ENCODE data around the gene DRD4.

DRD4 gene

GRCh38 chr11:623999-624704 is 12.9 kb upstream of the DRD4 start:
- no peak for DNase-seq

- no peak for DNase-seq
Measured at GRCh38 chr11:624705-625635, 12.1 kb upstream of the DRD4 start, which contains the start of gene CDHR5. CDHR5 (minus strand) TSS chr11:624955; CDS start chr11:624902, 53 bp downstream.

DNA sequence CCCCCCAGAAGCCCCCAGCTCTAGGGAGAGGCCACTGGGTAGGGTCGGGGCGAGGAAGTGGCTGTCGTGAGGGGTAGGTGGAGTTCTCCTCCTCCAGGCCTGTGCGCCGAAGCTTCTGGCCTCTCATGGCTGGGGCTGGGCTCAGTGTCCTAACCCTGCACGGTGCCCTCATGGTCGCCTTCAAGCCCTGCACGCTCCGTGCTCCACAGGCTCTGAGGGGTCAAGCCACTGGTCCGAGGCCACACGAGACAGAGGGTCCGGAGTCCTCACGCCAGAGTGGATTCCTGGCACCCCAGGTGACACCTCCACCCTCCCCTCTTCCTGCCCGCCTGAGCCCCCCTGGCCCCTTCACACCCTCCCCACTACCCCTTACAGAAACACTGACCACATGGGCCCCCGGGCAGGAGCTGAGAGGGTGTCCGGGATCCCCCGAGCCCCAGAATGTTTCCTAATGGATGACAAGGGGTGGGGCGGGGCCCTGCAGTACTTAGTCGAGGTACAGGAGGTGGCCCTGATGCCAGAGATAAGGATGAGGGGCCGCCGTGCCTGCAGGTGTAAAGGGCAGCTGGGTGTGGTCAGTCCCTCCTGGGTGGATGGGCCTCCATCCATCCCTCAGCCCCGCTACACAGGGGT is 11.3 kb upstream of the DRD4 start:
- DNase-seq = no peak

DNA sequence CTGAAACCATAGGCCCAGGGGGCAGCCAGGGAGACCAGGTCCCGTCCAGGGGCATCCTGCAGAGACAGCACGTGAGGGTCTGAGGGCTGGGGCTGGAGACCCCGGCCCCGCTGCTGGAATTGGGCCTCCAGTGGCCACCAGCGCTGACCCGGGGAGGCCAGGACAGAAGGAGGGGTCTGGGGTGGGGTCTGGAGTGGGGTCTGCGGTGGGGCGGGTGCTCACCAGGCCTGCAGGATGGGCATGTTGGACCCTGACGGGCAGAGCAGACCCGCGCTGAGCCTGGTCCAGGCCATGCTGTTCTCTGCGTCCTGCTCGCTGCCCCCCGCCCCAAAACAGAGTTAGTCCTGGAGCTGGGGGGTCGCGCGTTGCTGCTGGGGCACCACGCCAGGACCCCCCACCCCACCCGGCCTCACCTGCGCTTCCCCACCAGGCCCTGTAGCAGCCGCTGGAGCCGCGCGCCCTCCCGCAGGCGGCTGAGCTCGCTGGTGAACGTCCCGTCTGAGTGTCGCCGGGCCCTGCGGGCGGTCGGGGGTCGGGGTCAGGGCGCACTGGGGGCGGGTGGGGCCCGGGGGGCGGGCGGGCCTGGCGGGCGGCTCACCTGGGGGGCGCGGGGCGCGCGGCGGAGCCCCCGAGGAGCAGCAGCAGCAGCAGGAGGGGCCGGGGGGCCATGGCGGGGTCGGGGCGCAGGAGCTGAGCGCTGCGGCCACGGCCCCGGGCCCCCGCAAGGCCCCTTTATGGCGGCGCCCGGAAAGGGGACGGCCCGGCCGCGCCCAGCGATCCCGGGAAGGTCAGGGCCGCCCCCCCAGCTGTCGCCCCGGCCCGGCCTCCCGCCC is 10.4 kb upstream of the DRD4 start, which contains the start of gene SCT:
TSS of gene SCT (minus strand) at position 707 of the 833 bp plus-strand sequence. CDS start at position 669, 38 bp downstream.
- no peak for DNase-seq

DNA sequence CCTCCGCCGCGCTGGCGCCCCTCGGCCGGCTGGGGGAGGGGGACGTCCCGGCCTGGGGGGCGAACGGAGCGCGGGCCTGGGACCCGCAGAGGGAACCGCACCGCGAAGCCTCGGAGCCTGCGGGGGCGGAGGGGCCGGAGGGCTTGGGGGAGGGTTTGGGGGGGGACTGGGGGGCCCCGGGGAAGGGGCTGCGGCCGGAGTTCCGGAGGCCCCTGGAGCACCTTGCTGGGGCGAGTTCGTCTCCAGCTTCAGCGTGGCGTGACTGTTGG is 9.8 kb upstream of the DRD4 start:
- no peak for DNase-seq

GRCh38 chr11:628056-628455 is 9.0 kb upstream of the DRD4 start:
- DNase-seq = no peak

DNA sequence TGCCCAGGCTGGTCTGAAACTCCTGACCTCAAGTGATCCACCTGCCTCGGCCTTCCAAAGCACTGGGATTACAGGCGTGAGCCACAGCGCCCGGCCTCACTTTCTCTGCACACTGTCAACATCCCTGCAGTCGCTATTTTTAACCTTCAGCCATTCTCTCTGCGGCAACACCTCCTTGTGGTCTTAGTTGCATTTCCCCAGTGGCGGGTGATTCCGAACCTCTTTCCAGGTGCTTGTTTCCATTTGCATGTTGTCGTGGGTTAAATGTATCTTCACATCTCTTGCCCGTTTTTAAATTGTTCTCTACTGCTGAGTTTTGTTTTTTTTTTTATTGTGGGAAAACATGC is 7.9 kb upstream of the DRD4 start:
- no peak for DNase-seq

- DNase-seq = no peak
Measured at GRCh38 chr11:630871-631270, 6.2 kb upstream of the DRD4 start.

GRCh38 chr11:635945-636510 is 1.0 kb upstream of the DRD4 start:
- no peak for DNase-seq

DNA sequence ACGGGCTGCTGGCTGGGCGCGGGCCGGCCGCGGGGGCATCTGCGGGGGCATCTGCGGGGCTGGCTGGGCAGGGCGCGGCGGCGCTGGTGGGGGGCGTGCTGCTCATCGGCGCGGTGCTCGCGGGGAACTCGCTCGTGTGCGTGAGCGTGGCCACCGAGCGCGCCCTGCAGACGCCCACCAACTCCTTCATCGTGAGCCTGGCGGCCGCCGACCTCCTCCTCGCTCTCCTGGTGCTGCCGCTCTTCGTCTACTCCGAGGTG is 194 bp downstream of the DRD4 start:
- DNase-seq = no peak

DNA sequence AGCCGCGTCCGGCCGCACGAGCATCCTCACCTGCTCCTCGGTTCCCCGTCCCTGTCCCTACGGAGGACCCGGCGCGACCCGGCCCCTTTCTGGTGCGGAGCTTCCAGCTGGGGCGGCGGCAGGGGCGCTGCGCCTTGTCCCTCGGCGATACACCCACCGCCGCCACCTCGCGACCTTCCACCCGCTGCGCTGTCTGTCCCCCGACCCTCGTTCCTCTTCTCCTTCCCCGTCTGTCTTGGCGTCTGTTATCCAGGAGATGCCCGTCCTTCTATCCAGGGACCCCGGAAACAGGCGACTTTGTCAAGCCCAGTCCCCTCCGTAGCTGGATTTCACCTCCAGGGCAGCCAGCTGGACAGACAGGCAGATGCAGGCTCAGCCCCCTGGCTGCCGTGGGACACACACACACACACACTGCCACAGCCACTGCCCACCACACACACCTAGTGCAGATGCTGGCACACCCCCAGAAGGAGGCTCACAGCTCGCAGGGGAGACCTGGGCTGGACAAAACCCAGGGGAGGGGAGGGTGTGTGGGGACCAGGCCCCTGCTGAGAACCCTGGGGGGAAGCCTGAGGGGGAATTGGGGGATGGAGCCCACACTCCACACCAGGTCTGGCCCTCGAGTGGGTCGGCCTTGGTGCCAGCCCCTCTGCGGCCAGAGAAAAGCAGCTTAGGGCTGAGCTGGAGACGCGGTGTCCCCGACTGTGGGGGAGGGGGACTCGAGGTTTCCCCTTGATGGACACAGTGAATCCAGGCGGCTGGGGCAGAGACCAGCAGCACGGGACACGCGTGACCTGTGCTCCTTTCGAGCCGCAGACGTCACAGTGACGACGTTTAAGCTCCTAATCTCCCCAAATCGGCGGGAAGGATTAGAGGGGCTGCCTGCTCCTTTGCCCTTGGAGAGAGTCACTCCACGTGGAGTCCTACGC is 788 bp downstream of the DRD4 start:
- DNase-seq = no peak

GRCh38 chr11:638631-639331 is 1.7 kb downstream of the DRD4 start:
- no peak for DNase-seq

DNA sequence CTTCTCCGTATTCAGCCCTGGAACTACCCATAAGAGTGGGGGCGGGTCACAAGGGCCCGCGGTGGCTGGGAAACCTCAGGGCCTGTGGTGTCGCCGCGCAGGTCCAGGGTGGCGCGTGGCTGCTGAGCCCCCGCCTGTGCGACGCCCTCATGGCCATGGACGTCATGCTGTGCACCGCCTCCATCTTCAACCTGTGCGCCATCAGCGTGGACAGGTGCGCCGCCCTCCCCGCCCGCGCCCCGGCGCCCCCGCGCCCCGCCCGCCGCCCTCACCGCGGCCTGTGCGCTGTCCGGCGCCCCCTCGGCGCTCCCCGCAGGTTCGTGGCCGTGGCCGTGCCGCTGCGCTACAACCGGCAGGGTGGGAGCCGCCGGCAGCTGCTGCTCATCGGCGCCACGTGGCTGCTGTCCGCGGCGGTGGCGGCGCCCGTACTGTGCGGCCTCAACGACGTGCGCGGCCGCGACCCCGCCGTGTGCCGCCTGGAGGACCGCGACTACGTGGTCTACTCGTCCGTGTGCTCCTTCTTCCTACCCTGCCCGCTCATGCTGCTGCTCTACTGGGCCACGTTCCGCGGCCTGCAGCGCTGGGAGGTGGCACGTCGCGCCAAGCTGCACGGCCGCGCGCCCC is 2.4 kb downstream of the DRD4 start:
- DNase-seq = no peak

- DNase-seq = no peak
Measured at GRCh38 chr11:640021-640706, 3.1 kb downstream of the DRD4 start.

DNA sequence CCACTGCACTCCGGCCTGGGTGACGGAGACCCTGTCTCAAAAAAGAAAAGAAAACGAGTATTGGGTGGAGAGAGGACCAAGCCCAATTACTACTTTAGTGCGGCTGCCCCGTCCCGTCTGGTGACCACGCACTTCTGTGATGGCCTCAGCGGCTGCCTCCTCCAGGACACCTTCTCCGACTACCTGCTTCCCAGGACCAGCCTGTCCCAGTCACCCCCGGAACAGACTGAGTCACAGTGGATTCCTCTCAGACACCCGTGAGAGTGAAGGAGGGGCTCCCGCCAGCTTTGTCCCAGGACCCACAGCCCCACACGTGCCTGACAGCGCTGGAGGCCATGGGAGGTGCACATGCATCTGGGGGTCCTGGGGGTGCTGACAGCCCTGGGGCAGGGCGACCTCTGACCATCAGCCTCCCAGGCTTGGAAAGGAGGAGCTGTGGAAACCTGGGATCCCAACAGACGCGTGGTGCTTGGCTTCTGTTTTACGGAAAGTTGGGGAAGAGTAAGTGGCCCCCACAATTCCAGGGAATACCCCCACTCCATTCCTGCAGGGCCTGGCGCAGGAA is 4.8 kb downstream of the DRD4 start:
- no peak for DNase-seq

- DNase-seq = no peak
Measured at GRCh38 chr11:643366-643765, 6.3 kb downstream of the DRD4 start.

- no peak for DNase-seq
Measured at GRCh38 chr11:643849-644738, 7.0 kb downstream of the DRD4 start.

DNA sequence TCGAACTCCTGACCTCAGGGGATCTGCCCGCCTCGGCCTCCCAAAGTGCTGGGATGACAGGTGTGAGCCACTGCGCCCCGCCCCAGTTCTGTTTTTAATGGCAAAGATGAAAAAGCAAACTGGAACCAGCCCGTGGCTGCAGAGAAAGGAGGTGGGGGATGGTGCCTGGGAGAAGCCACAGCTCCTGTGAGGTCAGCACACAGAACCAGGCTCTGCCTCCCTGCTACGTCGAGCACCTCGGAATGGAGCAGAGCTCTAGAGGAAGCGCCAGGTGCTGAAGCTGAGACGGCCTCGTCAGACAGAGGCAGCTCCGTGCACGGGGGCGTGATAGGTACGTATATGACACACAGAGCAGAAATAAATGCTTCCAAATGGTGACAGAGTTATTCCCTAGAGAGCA is 8.5 kb downstream of the DRD4 start:
- no peak for DNase-seq

GRCh38 chr11:646214-646613 is 9.1 kb downstream of the DRD4 start:
- no peak for DNase-seq
